ENCODE data around the gene FRMPD2.

Gene FRMPD2

DNA sequence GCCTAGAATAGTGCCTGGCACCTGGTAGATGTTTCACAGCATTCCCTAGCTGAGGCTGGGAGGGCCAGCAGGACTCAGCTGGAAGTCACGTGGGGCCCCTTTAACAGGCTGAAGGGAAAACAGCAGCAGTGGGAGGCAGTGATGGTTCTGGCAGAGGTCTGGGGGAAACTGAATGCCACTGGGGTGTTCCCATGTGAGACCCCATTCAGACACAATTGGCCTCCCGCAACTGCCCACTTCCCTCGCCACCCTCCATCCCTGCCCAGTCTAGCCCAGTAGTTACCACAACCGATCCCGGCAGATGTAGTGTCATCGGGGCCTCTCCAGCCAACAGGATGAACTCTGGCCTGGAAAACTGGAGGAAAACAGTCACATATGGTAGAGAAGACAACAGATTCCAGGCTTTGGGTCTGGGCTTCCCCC, 38.3 kb downstream of the FRMPD2 start:
- DNase-seq (ENCODE audit: low read depth in 2 of 2): no peak
- TF ChIP-seq, protein P1, sequence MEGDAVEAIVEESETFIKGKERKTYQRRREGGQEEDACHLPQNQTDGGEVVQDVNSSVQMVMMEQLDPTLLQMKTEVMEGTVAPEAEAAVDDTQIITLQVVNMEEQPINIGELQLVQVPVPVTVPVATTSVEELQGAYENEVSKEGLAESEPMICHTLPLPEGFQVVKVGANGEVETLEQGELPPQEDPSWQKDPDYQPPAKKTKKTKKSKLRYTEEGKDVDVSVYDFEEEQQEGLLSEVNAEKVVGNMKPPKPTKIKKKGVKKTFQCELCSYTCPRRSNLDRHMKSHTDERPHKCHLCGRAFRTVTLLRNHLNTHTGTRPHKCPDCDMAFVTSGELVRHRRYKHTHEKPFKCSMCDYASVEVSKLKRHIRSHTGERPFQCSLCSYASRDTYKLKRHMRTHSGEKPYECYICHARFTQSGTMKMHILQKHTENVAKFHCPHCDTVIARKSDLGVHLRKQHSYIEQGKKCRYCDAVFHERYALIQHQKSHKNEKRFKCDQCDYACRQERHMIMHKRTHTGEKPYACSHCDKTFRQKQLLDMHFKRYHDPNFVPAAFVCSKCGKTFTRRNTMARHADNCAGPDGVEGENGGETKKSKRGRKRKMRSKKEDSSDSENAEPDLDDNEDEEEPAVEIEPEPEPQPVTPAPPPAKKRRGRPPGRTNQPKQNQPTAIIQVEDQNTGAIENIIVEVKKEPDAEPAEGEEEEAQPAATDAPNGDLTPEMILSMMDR (IDR thresholded peaks at IDR 0.05; ENCODE audit: low read depth, low read length): no peak

DNA sequence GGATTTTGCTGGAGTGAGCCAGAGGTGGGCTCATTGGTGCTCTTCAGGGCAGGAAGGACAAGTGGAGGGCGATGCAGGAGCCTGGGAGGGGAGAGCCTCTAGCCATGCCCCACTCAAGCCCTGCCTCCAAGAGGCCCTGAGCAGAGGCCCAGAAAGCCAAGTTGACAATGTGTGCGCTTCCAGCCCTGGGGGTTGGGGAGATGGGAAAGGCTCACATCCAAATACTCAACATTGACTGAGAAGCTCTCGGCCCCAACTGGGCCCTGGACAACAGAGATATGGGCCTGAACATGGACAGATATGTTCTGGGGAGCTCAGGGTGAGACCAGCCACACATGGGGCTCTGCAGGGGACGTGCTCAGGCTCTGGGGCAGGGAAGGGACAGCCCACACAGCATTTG, 39.0 kb downstream of the FRMPD2 start:
- no peak overlapping the region for H3K4me3 ChIP-seq (replicated peaks in 1 of 2; ENCODE audit: low read depth in 2 of 2, low read length in 2 of 2)
- DNase-seq (ENCODE audit: low read depth in 2 of 2): no peak
- TF ChIP-seq, protein P1 (IDR thresholded peaks at IDR 0.05; ENCODE audit: low read depth, low read length): no peak

More for the DNA sequence above, 38.3 kb downstream of the FRMPD2 start:
- no peak overlapping the region for H3K4me3 ChIP-seq (replicated peaks in 1 of 2; ENCODE audit: low read depth in 2 of 2, low read length in 2 of 2)

DNA sequence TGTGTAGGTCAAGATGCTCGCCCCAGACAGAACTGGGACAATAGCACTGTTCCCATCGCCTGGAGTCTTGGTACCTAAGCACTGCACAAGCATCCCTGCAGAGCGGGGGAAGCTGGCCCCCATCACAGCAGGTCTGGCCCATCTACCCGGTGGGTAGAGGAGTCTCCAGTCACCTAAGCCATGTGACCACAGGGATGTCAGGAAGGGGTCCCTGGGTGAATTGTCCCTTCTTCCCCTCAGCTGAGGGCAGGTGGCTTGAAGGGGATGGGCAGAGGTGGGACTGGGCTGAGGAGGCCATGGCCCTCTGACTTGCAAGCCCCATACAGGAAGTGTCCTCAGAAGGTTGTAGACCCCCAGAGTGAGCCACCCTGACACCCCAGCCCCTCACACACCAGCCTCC, 39.7 kb downstream of the FRMPD2 start:
- H3K4me3 ChIP-seq (replicated peaks in 1 of 2; ENCODE audit: low read depth in 2 of 2, low read length in 2 of 2): no peak overlapping the region
- TF ChIP-seq, protein P1 (IDR thresholded peaks at IDR 0.05; ENCODE audit: low read depth, low read length): no peak
- DNase-seq (ENCODE audit: low read depth in 2 of 2): no peak

DNA sequence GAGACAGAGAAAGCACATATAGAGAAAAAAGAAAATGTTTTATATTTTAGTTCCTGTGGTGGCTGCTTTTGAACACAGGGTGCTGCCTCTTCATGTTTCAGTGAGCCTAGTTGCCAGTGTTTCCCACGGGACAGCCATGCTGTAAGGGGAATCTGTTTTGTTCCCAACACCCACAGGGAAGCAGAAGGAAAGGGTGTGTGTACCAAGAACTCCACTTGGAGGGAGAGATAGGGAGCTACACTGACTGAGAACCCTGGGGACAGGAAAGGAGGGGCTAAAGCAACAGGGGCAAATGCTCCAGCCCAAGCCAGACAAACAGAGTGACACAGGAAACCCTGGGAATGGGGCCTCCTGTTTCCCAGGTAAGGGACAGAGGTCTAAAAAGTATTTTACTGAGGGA, 40.2 kb downstream of the FRMPD2 start:
- H3K4me3 ChIP-seq (replicated peaks in 1 of 2; ENCODE audit: low read depth in 2 of 2, low read length in 2 of 2): no peak overlapping the region
- TF ChIP-seq, protein P1 (IDR thresholded peaks at IDR 0.05; ENCODE audit: low read depth, low read length): no peak
- DNase-seq (ENCODE audit: low read depth in 2 of 2): no peak

DNA sequence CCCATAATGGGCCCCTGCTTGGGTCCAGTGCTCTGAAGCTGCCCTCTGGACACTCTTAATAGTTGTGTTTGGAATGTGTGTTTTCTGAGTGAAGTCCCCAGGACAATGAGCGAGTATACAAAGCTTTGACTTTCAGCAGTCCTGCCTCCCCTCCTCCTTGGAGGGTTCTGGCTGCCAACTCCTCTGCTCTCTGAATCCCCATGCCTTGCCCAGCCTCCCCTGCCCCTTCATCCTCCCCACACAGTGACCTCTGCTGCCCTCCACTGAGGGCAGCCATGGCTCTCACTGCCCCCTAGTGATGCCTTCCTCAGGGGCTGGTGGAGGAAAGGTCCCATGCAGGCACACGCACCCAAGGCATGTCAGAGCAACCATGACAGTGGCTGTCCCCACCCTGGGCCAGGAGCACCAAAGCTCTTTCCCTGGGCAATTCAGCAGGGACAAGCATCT, 40.9 kb downstream of the FRMPD2 start:
- TF ChIP-seq, protein P1 (IDR thresholded peaks at IDR 0.05; ENCODE audit: low read depth, low read length): no peak
- DNase-seq (ENCODE audit: low read depth in 2 of 2): no peak

DNA sequence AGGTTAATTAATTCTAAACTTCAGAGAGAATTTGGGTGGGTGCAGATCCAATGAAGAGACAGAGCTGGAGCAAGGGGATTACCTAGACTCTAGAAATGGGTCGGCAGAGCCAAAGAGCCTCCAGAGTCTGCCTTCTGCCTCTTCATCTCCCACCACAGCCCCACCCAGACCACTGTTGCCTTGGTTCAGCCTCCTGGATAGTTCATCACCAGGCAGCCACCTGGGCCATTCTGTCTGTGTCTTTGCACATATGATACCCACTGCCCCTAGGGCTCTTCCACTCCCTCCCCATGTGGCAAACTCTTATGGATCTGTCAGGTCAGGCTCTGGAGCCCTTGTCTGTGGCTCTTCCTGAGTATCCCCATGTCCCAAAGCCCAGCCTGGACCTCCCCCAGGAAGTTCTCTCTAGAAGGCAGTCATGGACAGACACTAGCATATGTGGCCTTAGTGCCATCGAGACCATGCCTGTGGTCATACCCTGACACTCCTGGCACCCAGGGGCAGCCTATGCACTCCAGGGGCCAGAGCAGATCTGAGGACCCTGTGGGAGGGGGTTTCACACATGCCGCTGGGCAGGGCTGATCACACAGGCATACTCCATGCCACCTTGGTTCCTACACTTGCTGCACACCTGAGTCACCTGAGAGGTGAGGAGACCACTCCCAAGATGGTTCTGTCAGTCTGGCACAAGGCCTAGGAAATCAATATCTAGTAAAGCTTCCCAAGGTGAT, 41.6 kb downstream of the FRMPD2 start:
- TF ChIP-seq, protein P1 (IDR thresholded peaks at IDR 0.05; ENCODE audit: low read depth, low read length): no peak
- DNase-seq (ENCODE audit: low read depth in 2 of 2): no peak
- no peak overlapping the region for H3K4me3 ChIP-seq (replicated peaks in 1 of 2; ENCODE audit: low read depth in 2 of 2, low read length in 2 of 2)

More for the DNA sequence above, 40.9 kb downstream of the FRMPD2 start:
- H3K4me3 ChIP-seq (replicated peaks in 1 of 2; ENCODE audit: low read depth in 2 of 2, low read length in 2 of 2): no peak overlapping the region
